Measurements from ENCODE around the gene PPP1R27.

The PPP1R27 gene

DNA sequence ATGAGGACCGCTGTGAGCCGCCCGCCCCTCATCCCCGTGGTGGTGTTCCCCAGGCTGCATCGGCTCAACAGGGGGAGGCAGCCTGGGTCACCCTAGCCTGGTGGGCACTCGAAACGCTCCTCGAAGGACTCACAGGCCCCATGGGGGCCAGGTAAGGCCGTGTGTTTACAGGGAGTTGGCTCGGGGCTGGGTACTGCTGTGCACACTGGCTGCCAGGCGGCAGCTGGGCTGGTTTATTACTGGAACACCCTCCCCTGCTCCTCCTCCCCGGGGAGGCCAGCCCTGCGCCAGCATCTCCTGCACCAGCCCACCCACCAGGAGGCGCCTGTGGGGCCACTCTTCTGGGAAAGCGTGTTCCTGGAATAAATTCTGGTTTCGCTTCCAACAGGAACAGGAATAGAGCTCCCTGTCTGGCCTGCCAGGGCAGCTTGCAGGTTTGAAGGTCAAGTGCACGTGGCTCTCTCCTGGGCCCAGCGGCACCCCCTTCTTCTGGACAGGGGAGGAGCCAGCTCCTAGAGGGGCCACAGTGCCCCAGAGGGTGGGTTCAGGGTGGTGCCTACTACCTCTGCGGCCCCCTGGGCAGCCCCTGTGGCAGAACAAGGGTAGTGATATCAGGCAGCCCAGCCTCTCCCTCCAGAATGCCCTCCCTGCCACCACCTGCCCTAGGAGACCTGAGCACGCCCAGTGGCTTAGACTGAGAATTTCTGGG lies 13.1 kb downstream of the PPP1R27 start:
- POLR2A ChIA-PET: interaction anchor here (0.9 kb wide), 1 partner anchor 34 kb away, joined by 3 read pairs; no protein-coding TSS in a partner anchor
- peak in 2 of 3 donors; percentile 26 to 30 for DNase-seq
- CTCF ChIA-PET: interaction anchor here (0.8 to 2.3 kb wide), 5 partner anchors 8 to 92 kb away, joined by 3 to 9 read pairs (median 4); partner anchors contain the start of genes MCRIP1 and PPP1R27
- peak overlapping the region in 1 of 2 experiments; percentile 54 for H3K27ac ChIP-seq (ENCODE audit: insufficient read depth in 1 of 2, low read depth in 1 of 2, low read length in 2 of 2, poor library complexity in 1 of 2, severe bottlenecking in 2 of 2)
- WGBS (ENCODE audit: insufficient coverage): 66% methylated on average over 17 of the region's 20 CpGs
- H3K4me3 ChIP-seq (ENCODE audit: control insufficient read depth in 1 of 7, extremely low read depth in 1 of 7, insufficient read depth in 4 of 7, low read depth in 2 of 7, low read length in 6 of 7): no peak overlapping the region
- peaks cover 0 to 12% (median 5%) of the 10 kb centered on the region in 4 experiments for H3K4me1 ChIP-seq (ENCODE audit: control extremely low read depth in 1 of 4, control insufficient read depth in 4 of 4, insufficient read depth in 4 of 4, low read length in 3 of 4)
- H3K9me3 ChIP-seq (ENCODE audit: control extremely low read depth in 1 of 5, control insufficient read depth in 4 of 5, insufficient read depth in 2 of 5, low read depth in 1 of 5, low read length in 4 of 5): no peaks in the 10 kb centered on the region
- peaks cover 0 to 19% (median 3%) of the 10 kb centered on the region in 5 experiments for H3K27me3 ChIP-seq (replicated peaks in 2 of 5; ENCODE audit: control insufficient read depth in 4 of 5, insufficient read depth in 5 of 5, low read length in 4 of 5)
- peaks cover 2 to 24% (median 14%) of the 10 kb centered on the region in 4 experiments for H3K36me3 ChIP-seq (ENCODE audit: control insufficient read depth in 4 of 4, insufficient read depth in 4 of 4, low read length in 3 of 4)

DNA sequence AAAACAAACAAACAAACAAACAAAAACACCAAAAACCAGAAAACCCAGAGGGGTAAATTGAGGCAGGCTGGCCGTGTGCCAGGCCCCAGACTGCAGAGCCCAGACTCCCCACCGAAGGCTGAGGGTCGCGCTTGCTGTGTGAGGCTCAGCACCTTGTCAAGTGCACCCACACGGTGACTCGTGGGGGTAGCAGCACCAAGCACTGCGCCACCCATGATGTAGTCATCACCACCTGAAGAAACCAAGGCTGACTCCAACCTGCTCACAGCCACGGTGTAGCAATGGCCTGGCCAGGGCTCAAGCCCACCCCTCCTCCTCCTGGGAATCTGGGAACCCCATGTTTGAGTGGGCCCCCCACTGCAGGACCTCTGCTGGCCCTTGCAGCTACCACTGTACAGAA lies 13.7 kb downstream of the PPP1R27 start:
- H3K36me3 ChIP-seq (ENCODE audit: control insufficient read depth in 4 of 4, insufficient read depth in 4 of 4, low read length in 3 of 4): peaks cover 2 to 24% (median 14%) of the 10 kb centered on the region in 4 experiments
- no peaks in the 10 kb centered on the region for H3K9me3 ChIP-seq (ENCODE audit: control extremely low read depth in 1 of 5, control insufficient read depth in 4 of 5, insufficient read depth in 2 of 5, low read depth in 1 of 5, low read length in 4 of 5)
- H3K27ac ChIP-seq (ENCODE audit: insufficient read depth in 1 of 2, low read depth in 1 of 2, low read length in 2 of 2, poor library complexity in 1 of 2, severe bottlenecking in 2 of 2): no peak overlapping the region
- no peak for DNase-seq
- H3K27me3 ChIP-seq (replicated peaks in 2 of 5; ENCODE audit: control insufficient read depth in 4 of 5, insufficient read depth in 5 of 5, low read length in 4 of 5): peaks cover 0 to 19% (median 3%) of the 10 kb centered on the region in 5 experiments
- WGBS (ENCODE audit: insufficient coverage): 95% methylated on average over 8 of the region's 8 CpGs
- no peak overlapping the region for H3K4me3 ChIP-seq (ENCODE audit: control insufficient read depth in 1 of 7, extremely low read depth in 1 of 7, insufficient read depth in 4 of 7, low read depth in 2 of 7, low read length in 6 of 7)
- peaks cover 0 to 12% (median 5%) of the 10 kb centered on the region in 4 experiments for H3K4me1 ChIP-seq (ENCODE audit: control extremely low read depth in 1 of 4, control insufficient read depth in 4 of 4, insufficient read depth in 4 of 4, low read length in 3 of 4)
- ChIA-PET POLR2A (no interaction called here), CTCF (interaction anchor here (1.2 to 2.3 kb wide), 4 partner anchors 8 to 82 kb away, joined by 4 to 9 read pairs (median 4); partner anchors contain the start of genes MCRIP1 and PPP1R27)

DNA sequence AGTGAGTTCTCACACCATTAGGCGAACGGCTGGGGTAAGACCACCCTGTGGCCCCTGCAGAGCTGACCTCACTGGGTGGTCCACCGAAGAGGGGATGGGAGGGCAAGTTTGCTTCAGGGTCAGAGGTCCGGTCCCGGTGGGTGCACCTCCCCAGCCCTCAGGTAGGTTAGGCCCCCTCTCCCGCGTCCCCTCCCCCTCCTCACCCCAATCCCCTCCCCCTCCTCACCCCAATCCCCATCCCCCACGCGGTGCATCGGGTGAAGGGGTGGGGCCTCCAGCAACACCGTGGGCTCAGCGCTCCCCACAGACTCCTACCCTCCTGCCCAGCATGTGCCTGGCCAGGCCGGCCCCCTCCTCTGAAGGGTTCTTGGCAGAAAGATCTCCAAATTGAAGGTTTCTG lies 15.1 kb downstream of the PPP1R27 start:
- POLR2A ChIA-PET: no interaction called here
- 29% methylated on average over 1 of the region's 13 CpGs for WGBS (ENCODE audit: insufficient coverage)

DNA sequence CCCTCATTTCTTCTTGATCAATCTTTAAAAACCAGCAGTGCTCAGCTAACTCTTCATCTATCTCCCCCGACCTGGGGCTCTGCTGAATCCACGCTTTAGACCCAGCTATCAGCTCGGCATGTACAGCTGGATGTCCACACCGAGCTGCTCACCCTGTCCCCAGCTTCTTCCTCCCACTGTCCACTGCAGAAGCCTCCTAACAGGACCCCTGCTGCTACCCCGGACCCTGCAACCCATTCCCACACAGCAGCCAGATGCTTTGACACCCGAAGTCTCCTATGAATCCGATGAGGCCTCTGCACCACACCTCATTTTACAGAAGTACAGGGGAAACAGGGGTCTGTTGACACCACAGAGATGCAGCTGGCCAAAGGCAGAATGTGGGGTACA lies 17.1 kb downstream of the PPP1R27 start:
- H3K27me3 ChIP-seq (replicated peaks in 2 of 5; ENCODE audit: control insufficient read depth in 4 of 5, insufficient read depth in 5 of 5, low read length in 4 of 5): peaks cover 0 to 22% (median 3%) of the 10 kb centered on the region in 5 experiments
- 57% methylated on average over 4 of the region's 7 CpGs for WGBS (ENCODE audit: insufficient coverage)
- no peak overlapping the region for H3K27ac ChIP-seq (ENCODE audit: insufficient read depth in 1 of 2, low read depth in 1 of 2, low read length in 2 of 2, poor library complexity in 1 of 2, severe bottlenecking in 2 of 2)
- no peak overlapping the region for H3K4me3 ChIP-seq (ENCODE audit: control insufficient read depth in 1 of 7, extremely low read depth in 1 of 7, insufficient read depth in 4 of 7, low read depth in 2 of 7, low read length in 6 of 7)
- no peak for DNase-seq
- CTCF ChIA-PET: interaction anchor here (0.7 kb wide), 1 partner anchor 37 kb away, joined by 3 read pairs; no protein-coding TSS in a partner anchor
- no peaks in the 10 kb centered on the region for H3K9me3 ChIP-seq (ENCODE audit: control extremely low read depth in 1 of 5, control insufficient read depth in 4 of 5, insufficient read depth in 2 of 5, low read depth in 1 of 5, low read length in 4 of 5)
- peaks cover 0 to 12% (median 5%) of the 10 kb centered on the region in 4 experiments for H3K4me1 ChIP-seq (ENCODE audit: control extremely low read depth in 1 of 4, control insufficient read depth in 4 of 4, insufficient read depth in 4 of 4, low read length in 3 of 4)
- POLR2A ChIA-PET: no interaction called here
- peaks cover 0 to 7% (median 2%) of the 10 kb centered on the region in 4 experiments for H3K36me3 ChIP-seq (ENCODE audit: control insufficient read depth in 4 of 4, insufficient read depth in 4 of 4, low read length in 3 of 4)

More for the DNA sequence above, 15.1 kb downstream of the PPP1R27 start:
- Histone ChIP-seq H3K9me3 (ENCODE audit: control extremely low read depth in 1 of 5, control insufficient read depth in 4 of 5, insufficient read depth in 2 of 5, low read depth in 1 of 5, low read length in 4 of 5) (no peaks in the 10 kb centered on the region), H3K27me3 (replicated peaks in 2 of 5; ENCODE audit: control insufficient read depth in 4 of 5, insufficient read depth in 5 of 5, low read length in 4 of 5) (peaks cover 0 to 22% (median 3%) of the 10 kb centered on the region in 5 experiments), H3K36me3 (ENCODE audit: control insufficient read depth in 4 of 4, insufficient read depth in 4 of 4, low read length in 3 of 4) (peaks cover 2 to 24% (median 13%) of the 10 kb centered on the region in 4 experiments), H3K4me1 (ENCODE audit: control extremely low read depth in 1 of 4, control insufficient read depth in 4 of 4, insufficient read depth in 4 of 4, low read length in 3 of 4) (peaks cover 0 to 12% (median 5%) of the 10 kb centered on the region in 4 experiments), H3K4me3 (ENCODE audit: control insufficient read depth in 1 of 7, extremely low read depth in 1 of 7, insufficient read depth in 4 of 7, low read depth in 2 of 7, low read length in 6 of 7) (no peak overlapping the region), H3K27ac (ENCODE audit: insufficient read depth in 1 of 2, low read depth in 1 of 2, low read length in 2 of 2, poor library complexity in 1 of 2, severe bottlenecking in 2 of 2) (no peak overlapping the region)
- no peak for DNase-seq
- CTCF ChIA-PET: interaction anchor here (1.5 to 1.6 kb wide), 2 partner anchors 9 to 11 kb away, joined by 4 to 5 read pairs; no protein-coding TSS in a partner anchor

DNA sequence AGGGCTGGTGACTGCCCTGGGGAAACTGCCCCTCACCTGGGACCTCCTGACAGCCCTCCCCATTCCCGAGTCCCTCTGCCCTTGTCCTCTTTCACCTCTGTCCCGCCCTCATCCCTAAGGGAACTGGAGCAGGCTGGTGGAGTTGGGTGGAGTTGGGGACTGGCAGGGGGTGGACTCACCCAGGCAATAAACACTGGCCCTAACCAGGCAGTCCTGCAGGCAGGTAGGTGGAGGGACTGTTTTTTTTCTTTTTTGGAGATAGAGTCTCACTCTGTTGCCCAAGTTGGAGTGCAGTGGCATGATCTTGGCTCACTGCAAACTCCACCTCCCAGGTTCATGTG lies 19.2 kb downstream of the PPP1R27 start:
- DNase-seq: no peak
- no peaks in the 10 kb centered on the region for H3K36me3 ChIP-seq (ENCODE audit: control insufficient read depth in 4 of 4, insufficient read depth in 4 of 4, low read length in 3 of 4)
- H3K27me3 ChIP-seq (replicated peaks in 2 of 5; ENCODE audit: control insufficient read depth in 4 of 5, insufficient read depth in 5 of 5, low read length in 4 of 5): peaks cover 0 to 29% (median 3%) of the 10 kb centered on the region in 5 experiments
- no peaks in the 10 kb centered on the region for H3K9me3 ChIP-seq (ENCODE audit: control extremely low read depth in 1 of 5, control insufficient read depth in 4 of 5, insufficient read depth in 2 of 5, low read depth in 1 of 5, low read length in 4 of 5)
- CTCF ChIA-PET: interaction anchor here (1.6 kb wide), 1 partner anchor 85 kb away, joined by 5 read pairs; no protein-coding TSS in a partner anchor
- no peak overlapping the region for H3K4me3 ChIP-seq (ENCODE audit: control insufficient read depth in 1 of 7, extremely low read depth in 1 of 7, insufficient read depth in 4 of 7, low read depth in 2 of 7, low read length in 6 of 7)
- no peaks in the 10 kb centered on the region for H3K4me1 ChIP-seq (ENCODE audit: control extremely low read depth in 1 of 4, control insufficient read depth in 4 of 4, insufficient read depth in 4 of 4, low read length in 3 of 4)
- H3K27ac ChIP-seq (ENCODE audit: insufficient read depth in 1 of 2, low read depth in 1 of 2, low read length in 2 of 2, poor library complexity in 1 of 2, severe bottlenecking in 2 of 2): no peak overlapping the region
- POLR2A ChIA-PET: no interaction called here
- no CpG with 5 or more reads among the region's 2 CpGs for WGBS (ENCODE audit: insufficient coverage)

DNA sequence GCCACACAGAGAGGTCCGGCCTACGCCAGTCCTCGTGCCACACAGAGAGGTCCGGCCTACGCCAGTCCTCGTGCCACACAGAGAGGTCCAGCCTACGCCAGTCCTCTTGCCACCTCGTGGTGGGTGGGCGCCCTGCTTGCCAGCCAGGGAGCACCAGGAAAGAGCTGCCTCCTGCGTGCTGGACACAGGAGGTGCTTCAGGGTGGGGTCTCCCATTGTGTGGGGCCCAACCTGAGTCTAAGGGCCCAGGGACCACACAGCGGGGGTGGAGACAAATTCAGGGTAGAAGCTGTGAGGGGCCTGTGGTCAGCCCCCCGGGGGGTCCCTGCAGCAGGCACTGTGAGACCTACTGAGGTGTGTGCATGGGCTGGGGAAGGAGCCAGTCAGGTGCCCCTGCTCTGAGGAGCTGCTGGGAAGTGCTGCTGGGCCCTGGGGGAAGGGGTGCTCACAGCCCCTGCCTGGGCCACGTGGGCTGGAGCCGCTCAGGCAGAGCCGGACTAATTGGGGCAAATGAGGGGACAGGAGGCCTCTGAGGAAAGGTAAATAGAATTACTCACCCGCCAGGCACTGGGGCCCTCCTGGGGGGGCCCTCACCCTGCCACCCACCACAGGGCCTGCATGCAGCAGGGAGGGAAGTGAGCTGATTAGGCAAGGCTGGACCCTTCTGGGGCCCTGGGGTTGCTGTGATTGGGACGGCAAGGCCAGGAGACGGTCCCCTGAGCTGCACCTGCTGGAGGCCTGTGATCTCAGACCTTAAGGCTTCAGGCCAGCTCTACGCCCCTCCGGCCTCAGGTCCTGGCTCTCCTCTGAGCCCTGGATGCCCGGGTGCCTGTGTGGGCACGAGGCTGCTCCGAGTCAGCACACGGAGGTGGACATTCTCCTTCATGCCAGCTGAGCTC lies 19.9 kb downstream of the PPP1R27 start:
- no peaks in the 10 kb centered on the region for H3K9me3 ChIP-seq (ENCODE audit: control extremely low read depth in 1 of 5, control insufficient read depth in 4 of 5, insufficient read depth in 2 of 5, low read depth in 1 of 5, low read length in 4 of 5)
- no peaks in the 10 kb centered on the region for H3K4me1 ChIP-seq (ENCODE audit: control extremely low read depth in 1 of 4, control insufficient read depth in 4 of 4, insufficient read depth in 4 of 4, low read length in 3 of 4)
- WGBS (ENCODE audit: insufficient coverage): 93% methylated on average over 16 of the region's 24 CpGs
- no peak overlapping the region for H3K27ac ChIP-seq (ENCODE audit: insufficient read depth in 1 of 2, low read depth in 1 of 2, low read length in 2 of 2, poor library complexity in 1 of 2, severe bottlenecking in 2 of 2)
- no peak overlapping the region for H3K4me3 ChIP-seq (ENCODE audit: control insufficient read depth in 1 of 7, extremely low read depth in 1 of 7, insufficient read depth in 4 of 7, low read depth in 2 of 7, low read length in 6 of 7)
- H3K36me3 ChIP-seq (ENCODE audit: control insufficient read depth in 4 of 4, insufficient read depth in 4 of 4, low read length in 3 of 4): no peaks in the 10 kb centered on the region
- ChIA-PET CTCF (interaction anchor here (1.6 kb wide), 1 partner anchor 84 kb away, joined by 5 read pairs; no protein-coding TSS in a partner anchor), POLR2A (no interaction called here)
- DNase-seq: no peak
- H3K27me3 ChIP-seq (replicated peaks in 2 of 5; ENCODE audit: control insufficient read depth in 4 of 5, insufficient read depth in 5 of 5, low read length in 4 of 5): peaks cover 0 to 35% (median 3%) of the 10 kb centered on the region in 5 experiments
